ENCODE data around the gene TRIO. TPM values are rescaled to one million over a fixed set of nuclear protein-coding genes. Genes with fewer than 3 reads are reported as not detected.

The TRIO gene
- total and polyA plus RNA-seq, 2 donors (not counting 1 experiment from before 2014, with no cell fraction given), result 134 to 281 TPM

- peak; percentile 72 to 98 for DNase-seq (ENCODE audit: low read depth in 2 of 2)
- H4K20me1 ChIP-seq (ENCODE audit: control insufficient read depth, extremely low read depth, insufficient read depth, low read length), result no peaks in the 10 kb centered on the region
- H3K4me2 ChIP-seq (ENCODE audit: extremely low read depth, insufficient read depth, low read length), result peak overlapping the region; percentile 46
- peaks cover 99% of the 10 kb centered on the region for H3K79me2 ChIP-seq (ENCODE audit: control insufficient read depth, insufficient read depth, low read length)
- no peak overlapping the region for H3K4me3 ChIP-seq (replicated peaks in 1 of 4; ENCODE audit: control extremely low read depth in 1 of 4, insufficient read depth in 1 of 4, low read depth in 3 of 4, low read length in 4 of 4)
- H3K4me1 ChIP-seq (ENCODE audit: control insufficient read depth, extremely low read depth, insufficient read depth, low read length), result peaks cover 39% of the 10 kb centered on the region
- no peaks in the 10 kb centered on the region for H3K27me3 ChIP-seq (ENCODE audit: control insufficient read depth, insufficient read depth, low read length)
- H3K9me3 ChIP-seq (ENCODE audit: control insufficient read depth, insufficient read depth, low read depth, low read length), result no peaks in the 10 kb centered on the region
- no peak overlapping the region for H3K9ac ChIP-seq (ENCODE audit: insufficient read depth, low read length)
- no peak for TF ChIP-seq EZH2 (IDR thresholded peaks at IDR 0.05; ENCODE audit: low read length, missing control alignments)
- TF ChIP-seq, protein P1, sequence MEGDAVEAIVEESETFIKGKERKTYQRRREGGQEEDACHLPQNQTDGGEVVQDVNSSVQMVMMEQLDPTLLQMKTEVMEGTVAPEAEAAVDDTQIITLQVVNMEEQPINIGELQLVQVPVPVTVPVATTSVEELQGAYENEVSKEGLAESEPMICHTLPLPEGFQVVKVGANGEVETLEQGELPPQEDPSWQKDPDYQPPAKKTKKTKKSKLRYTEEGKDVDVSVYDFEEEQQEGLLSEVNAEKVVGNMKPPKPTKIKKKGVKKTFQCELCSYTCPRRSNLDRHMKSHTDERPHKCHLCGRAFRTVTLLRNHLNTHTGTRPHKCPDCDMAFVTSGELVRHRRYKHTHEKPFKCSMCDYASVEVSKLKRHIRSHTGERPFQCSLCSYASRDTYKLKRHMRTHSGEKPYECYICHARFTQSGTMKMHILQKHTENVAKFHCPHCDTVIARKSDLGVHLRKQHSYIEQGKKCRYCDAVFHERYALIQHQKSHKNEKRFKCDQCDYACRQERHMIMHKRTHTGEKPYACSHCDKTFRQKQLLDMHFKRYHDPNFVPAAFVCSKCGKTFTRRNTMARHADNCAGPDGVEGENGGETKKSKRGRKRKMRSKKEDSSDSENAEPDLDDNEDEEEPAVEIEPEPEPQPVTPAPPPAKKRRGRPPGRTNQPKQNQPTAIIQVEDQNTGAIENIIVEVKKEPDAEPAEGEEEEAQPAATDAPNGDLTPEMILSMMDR (conservative IDR thresholded peaks at IDR 0.05 in 1 of 2, IDR thresholded peaks at IDR 0.05 in 1 of 2; ENCODE audit: low read depth in 1 of 2, low read length in 2 of 2), result no peak
- H3K27ac ChIP-seq (ENCODE audit: insufficient read depth, low read length), result peak overlapping the region; percentile 72
- no peak overlapping the region for H2AFZ ChIP-seq (ENCODE audit: low read length)
- no peaks in the 10 kb centered on the region for H3K36me3 ChIP-seq (ENCODE audit: control insufficient read depth, insufficient read depth, low read length)
Observed at GRCh38 chr5:14178671-14179211, 35.6 kb downstream of the TRIO start.

DNA sequence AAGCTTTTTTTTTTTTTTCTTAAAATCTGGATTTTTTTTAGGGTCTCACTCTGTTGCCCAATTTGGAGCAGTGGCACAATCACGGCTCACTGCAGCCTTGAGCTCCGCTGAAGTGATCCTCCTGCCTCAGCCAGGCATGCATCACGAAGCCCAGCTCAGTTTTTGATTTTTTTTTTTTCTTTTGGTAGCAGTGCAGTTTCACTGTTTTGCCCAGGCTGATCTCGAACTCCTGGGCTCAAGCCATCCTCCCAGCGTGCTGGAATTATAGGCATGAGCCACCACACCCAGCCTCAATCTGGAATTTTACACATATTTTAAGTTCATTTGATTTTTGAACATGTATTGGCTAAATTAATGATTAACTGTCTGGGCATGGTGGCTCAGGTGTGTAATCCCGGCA is 36.3 kb downstream of the TRIO start:
- TF ChIP-seq, protein P1 (conservative IDR thresholded peaks at IDR 0.05 in 1 of 2, IDR thresholded peaks at IDR 0.05 in 1 of 2; ENCODE audit: low read depth in 1 of 2, low read length in 2 of 2), result no peak
- no peak for TF ChIP-seq EZH2 (IDR thresholded peaks at IDR 0.05; ENCODE audit: low read length, missing control alignments)
- H3K4me2 ChIP-seq (ENCODE audit: extremely low read depth, insufficient read depth, low read length), result peak overlapping the region; percentile 9
- H3K4me3 ChIP-seq (replicated peaks in 1 of 4; ENCODE audit: control extremely low read depth in 1 of 4, insufficient read depth in 1 of 4, low read depth in 3 of 4, low read length in 4 of 4), result no peak overlapping the region

DNA sequence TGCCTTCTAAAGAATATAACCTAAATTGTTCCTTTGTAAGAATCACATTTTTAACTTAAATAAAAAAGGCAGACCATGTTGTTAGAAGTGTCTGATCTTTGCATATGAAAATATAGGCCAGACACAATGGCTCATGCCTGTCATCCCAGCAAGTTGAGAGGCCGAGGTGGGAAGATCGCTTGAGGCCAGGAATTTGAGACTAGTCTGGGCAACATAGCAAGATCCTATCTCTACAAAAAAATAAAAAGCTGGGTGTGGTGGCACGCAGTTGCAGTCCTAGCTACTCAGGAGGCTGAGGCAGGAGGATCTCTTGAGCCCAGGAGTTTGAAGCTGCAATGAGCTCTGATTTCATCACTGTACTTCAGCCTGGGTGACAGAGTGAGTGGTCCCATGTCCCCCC is 37.3 kb downstream of the TRIO start:
- Histone ChIP-seq H4K20me1 (ENCODE audit: control insufficient read depth, extremely low read depth, insufficient read depth, low read length) (no peaks in the 10 kb centered on the region), H3K4me2 (ENCODE audit: extremely low read depth, insufficient read depth, low read length) (no peak overlapping the region), H3K27me3 (ENCODE audit: control insufficient read depth, insufficient read depth, low read length) (no peaks in the 10 kb centered on the region), H3K79me2 (ENCODE audit: control insufficient read depth, insufficient read depth, low read length) (peaks cover 99% of the 10 kb centered on the region), H3K4me1 (ENCODE audit: control insufficient read depth, extremely low read depth, insufficient read depth, low read length) (peaks cover 48% of the 10 kb centered on the region), H3K4me3 (replicated peaks in 1 of 4; ENCODE audit: control extremely low read depth in 1 of 4, insufficient read depth in 1 of 4, low read depth in 3 of 4, low read length in 4 of 4) (no peak overlapping the region), H3K36me3 (ENCODE audit: control insufficient read depth, insufficient read depth, low read length) (no peaks in the 10 kb centered on the region), H2AFZ (ENCODE audit: low read length) (no peak overlapping the region), H3K27ac (ENCODE audit: insufficient read depth, low read length) (no peak overlapping the region), H3K9me3 (ENCODE audit: control insufficient read depth, insufficient read depth, low read depth, low read length) (no peaks in the 10 kb centered on the region), H3K9ac (ENCODE audit: insufficient read depth, low read length) (no peak overlapping the region)
- TF ChIP-seq, protein P1 (conservative IDR thresholded peaks at IDR 0.05 in 1 of 2, IDR thresholded peaks at IDR 0.05 in 1 of 2; ENCODE audit: low read depth in 1 of 2, low read length in 2 of 2), result no peak
- no peak for TF ChIP-seq EZH2 (IDR thresholded peaks at IDR 0.05; ENCODE audit: low read length, missing control alignments)
- DNase-seq (ENCODE audit: low read depth in 2 of 2), result no peak

More for the DNA sequence above, 36.3 kb downstream of the TRIO start:
- Histone ChIP-seq H3K27me3 (ENCODE audit: control insufficient read depth, insufficient read depth, low read length) (no peaks in the 10 kb centered on the region), H3K9ac (ENCODE audit: insufficient read depth, low read length) (no peak overlapping the region), H2AFZ (ENCODE audit: low read length) (no peak overlapping the region), H3K9me3 (ENCODE audit: control insufficient read depth, insufficient read depth, low read depth, low read length) (no peaks in the 10 kb centered on the region), H3K27ac (ENCODE audit: insufficient read depth, low read length) (peak overlapping the region; percentile 45), H4K20me1 (ENCODE audit: control insufficient read depth, extremely low read depth, insufficient read depth, low read length) (no peaks in the 10 kb centered on the region), H3K4me1 (ENCODE audit: control insufficient read depth, extremely low read depth, insufficient read depth, low read length) (peaks cover 39% of the 10 kb centered on the region), H3K36me3 (ENCODE audit: control insufficient read depth, insufficient read depth, low read length) (no peaks in the 10 kb centered on the region), H3K79me2 (ENCODE audit: control insufficient read depth, insufficient read depth, low read length) (peaks cover 99% of the 10 kb centered on the region)
- DNase-seq (ENCODE audit: low read depth in 2 of 2), result peak in 1 of 2 donors; percentile 49
